K562 (cell line): ENCODE measurements around the gene PDCD6IP. TPM values are rescaled to one million over a fixed set of nuclear protein-coding genes. Genes with fewer than 3 reads are reported as not detected.

Experiments
- ARID3B ChIP-seq: fragments of 250-450 bp; sonication (Bioruptor Pico); IDR thresholded peaks from 2 replicates; pipeline ENCODE4 v1.4.0; 2020; ENCODE audit warnings: borderline replicate concordance
- COPS2 ChIP-seq: fragments of 450-650 bp; conservative IDR thresholded peaks from 2 replicates; pipeline ENCODE4 v1.6.1; 2016; ENCODE audit warnings: mild to moderate bottlenecking, moderate library complexity
- HDGF ChIP-seq: fragments of 450-650 bp; IDR thresholded peaks from 2 replicates; pipeline ENCODE4 v1.6.1; 2016
- KHSRP ChIP-seq: fragments of 450-650 bp; IDR thresholded peaks from 2 replicates; pipeline ENCODE4 v1.6.1; 2017
- NFYB ChIP-seq: IDR thresholded peaks from 2 replicates; pipeline ENCODE4 v1.6.1; 2011; ENCODE audit warnings: mild to moderate bottlenecking, moderate library complexity; ENCODE audit not compliant: insufficient read length; ENCODE audit errors: extremely low read depth
- NR2F6 ChIP-seq: fragments of 450-650 bp; formaldehyde crosslinking; IDR thresholded peaks from 2 replicates; pipeline ENCODE4 v1.4.0; 2020; ENCODE audit warnings: mild to moderate bottlenecking
- PREB ChIP-seq: sonication (generic); formaldehyde crosslinking; IDR thresholded peaks from 2 replicates; pipeline ENCODE4 v1.8.1; 2023; ENCODE audit warnings: mild to moderate bottlenecking, missing genetic modification reagents
- SMAD3 ChIP-seq: fragments of 450-650 bp; formaldehyde crosslinking; conservative IDR thresholded peaks from 2 replicates; pipeline ENCODE4 v1.4.0; 2020; ENCODE audit warnings: mild to moderate bottlenecking
- USF2 ChIP-seq: sonication (generic); formaldehyde crosslinking; IDR thresholded peaks from 2 replicates; pipeline ENCODE4 v1.5.0; 2020; ENCODE audit warnings: missing genetic modification reagents
- ZNF764 ChIP-seq: fragments of 250-450 bp; sonication (Bioruptor Pico); IDR thresholded peaks from 2 replicates; pipeline ENCODE4 v1.4.0; 2020; ENCODE audit warnings: low read depth, mild to moderate bottlenecking, moderate library complexity
- polyA plus RNA-seq, 8 experiments: library from polyadenylated mRNA; depleted of rRNA in 4 of 8; stranded (reverse) in 5 of 8; unstranded in 3 of 8; fragments of >200 nt; fragmentation: Nextera tagmentation in 2 of 8; fragmentation: Illumina TruSeq in 1 of 8; extraction: Ambion mirVana in 2 of 8; extraction: Trizol in 1 of 8; gene quantifications; 2 replicates each; pipeline versions ENCODE4 v1.2.1 to v1.2.3, GENCODE V29; 2011 to 2014; ENCODE audit warnings: inconsistent platforms in 1 of 8, missing spikeins in 1 of 8
- total RNA-seq, 7 experiments: library from RNA; depleted of rRNA in 6 of 7; stranded (reverse); fragments of >200 nt in 6 of 7; fragmentation: Illumina TruSeq in 2 of 7; extraction: Trizol in 2 of 7; gene quantifications; 2 replicates each; pipeline versions ENCODE4 v1.2.1 to v1.2.3, GENCODE V29; 2011 to 2021; ENCODE audit warnings: low replicate concordance in 1 of 7
- TF ChIP-seq, protein P1 (sequence below): fragments of 450-650 bp; IDR thresholded peaks from 2 replicates; pipeline ENCODE4 v1.6.1; 2017; ENCODE audit warnings: antibody characterized with exemption, mild to moderate bottlenecking
- TF ChIP-seq, protein P2 (sequence below): IDR thresholded peaks from 3 replicates; pipeline ENCODE4 v1.6.1; 2011; ENCODE audit warnings: borderline replicate concordance, mild to moderate bottlenecking; ENCODE audit not compliant: insufficient read length, insufficient read depth
- TF ChIP-seq, protein P3 (sequence below): fragments of 250-450 bp; sonication (Bioruptor Pico); IDR thresholded peaks from 2 replicates; pipeline ENCODE4 v1.4.0; 2020; ENCODE audit warnings: mild to moderate bottlenecking, moderate library complexity

The PDCD6IP gene
- total and polyA plus RNA-seq, 9 of the 15 experiments (the other 6 are each of a cell fraction or from before 2014, with no cell fraction given): 40.2 to 302 (median 122) TPM

- TF ChIP-seq USF2 (CRISPR knock-in tag) (no peak), COPS2 (no peak), SMAD3 (CRISPR knock-in tag) (no peak), PREB (CRISPR knock-in tag) (peak; percentile 63; the same call in 1 of the 2 replicates), ARID3B (no peak), HDGF (0 out of 2 replicates have a peak, but pooled peaks have one; percentile 19), NFYB (no peak), KHSRP (0 out of 2 replicates have a peak, but pooled peaks have one; percentile 6), ZNF764 (CRISPR knock-in tag) (no peak), NR2F6 (0 out of 2 replicates have a peak, but pooled peaks have one; percentile 10)
- TF ChIP-seq, protein P1, sequence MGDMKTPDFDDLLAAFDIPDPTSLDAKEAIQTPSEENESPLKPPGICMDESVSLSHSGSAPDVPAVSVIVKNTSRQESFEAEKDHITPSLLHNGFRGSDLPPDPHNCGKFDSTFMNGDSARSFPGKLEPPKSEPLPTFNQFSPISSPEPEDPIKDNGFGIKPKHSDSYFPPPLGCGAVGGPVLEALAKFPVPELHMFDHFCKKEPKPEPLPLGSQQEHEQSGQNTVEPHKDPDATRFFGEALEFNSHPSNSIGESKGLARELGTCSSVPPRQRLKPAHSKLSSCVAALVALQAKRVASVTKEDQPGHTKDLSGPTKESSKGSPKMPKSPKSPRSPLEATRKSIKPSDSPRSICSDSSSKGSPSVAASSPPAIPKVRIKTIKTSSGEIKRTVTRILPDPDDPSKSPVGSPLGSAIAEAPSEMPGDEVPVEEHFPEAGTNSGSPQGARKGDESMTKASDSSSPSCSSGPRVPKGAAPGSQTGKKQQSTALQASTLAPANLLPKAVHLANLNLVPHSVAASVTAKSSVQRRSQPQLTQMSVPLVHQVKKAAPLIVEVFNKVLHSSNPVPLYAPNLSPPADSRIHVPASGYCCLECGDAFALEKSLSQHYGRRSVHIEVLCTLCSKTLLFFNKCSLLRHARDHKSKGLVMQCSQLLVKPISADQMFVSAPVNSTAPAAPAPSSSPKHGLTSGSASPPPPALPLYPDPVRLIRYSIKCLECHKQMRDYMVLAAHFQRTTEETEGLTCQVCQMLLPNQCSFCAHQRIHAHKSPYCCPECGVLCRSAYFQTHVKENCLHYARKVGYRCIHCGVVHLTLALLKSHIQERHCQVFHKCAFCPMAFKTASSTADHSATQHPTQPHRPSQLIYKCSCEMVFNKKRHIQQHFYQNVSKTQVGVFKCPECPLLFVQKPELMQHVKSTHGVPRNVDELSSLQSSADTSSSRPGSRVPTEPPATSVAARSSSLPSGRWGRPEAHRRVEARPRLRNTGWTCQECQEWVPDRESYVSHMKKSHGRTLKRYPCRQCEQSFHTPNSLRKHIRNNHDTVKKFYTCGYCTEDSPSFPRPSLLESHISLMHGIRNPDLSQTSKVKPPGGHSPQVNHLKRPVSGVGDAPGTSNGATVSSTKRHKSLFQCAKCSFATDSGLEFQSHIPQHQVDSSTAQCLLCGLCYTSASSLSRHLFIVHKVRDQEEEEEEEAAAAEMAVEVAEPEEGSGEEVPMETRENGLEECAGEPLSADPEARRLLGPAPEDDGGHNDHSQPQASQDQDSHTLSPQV: no peak
- TF ChIP-seq, protein P2, sequence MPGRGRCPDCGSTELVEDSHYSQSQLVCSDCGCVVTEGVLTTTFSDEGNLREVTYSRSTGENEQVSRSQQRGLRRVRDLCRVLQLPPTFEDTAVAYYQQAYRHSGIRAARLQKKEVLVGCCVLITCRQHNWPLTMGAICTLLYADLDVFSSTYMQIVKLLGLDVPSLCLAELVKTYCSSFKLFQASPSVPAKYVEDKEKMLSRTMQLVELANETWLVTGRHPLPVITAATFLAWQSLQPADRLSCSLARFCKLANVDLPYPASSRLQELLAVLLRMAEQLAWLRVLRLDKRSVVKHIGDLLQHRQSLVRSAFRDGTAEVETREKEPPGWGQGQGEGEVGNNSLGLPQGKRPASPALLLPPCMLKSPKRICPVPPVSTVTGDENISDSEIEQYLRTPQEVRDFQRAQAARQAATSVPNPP: no peak
- TF ChIP-seq, protein P3, sequence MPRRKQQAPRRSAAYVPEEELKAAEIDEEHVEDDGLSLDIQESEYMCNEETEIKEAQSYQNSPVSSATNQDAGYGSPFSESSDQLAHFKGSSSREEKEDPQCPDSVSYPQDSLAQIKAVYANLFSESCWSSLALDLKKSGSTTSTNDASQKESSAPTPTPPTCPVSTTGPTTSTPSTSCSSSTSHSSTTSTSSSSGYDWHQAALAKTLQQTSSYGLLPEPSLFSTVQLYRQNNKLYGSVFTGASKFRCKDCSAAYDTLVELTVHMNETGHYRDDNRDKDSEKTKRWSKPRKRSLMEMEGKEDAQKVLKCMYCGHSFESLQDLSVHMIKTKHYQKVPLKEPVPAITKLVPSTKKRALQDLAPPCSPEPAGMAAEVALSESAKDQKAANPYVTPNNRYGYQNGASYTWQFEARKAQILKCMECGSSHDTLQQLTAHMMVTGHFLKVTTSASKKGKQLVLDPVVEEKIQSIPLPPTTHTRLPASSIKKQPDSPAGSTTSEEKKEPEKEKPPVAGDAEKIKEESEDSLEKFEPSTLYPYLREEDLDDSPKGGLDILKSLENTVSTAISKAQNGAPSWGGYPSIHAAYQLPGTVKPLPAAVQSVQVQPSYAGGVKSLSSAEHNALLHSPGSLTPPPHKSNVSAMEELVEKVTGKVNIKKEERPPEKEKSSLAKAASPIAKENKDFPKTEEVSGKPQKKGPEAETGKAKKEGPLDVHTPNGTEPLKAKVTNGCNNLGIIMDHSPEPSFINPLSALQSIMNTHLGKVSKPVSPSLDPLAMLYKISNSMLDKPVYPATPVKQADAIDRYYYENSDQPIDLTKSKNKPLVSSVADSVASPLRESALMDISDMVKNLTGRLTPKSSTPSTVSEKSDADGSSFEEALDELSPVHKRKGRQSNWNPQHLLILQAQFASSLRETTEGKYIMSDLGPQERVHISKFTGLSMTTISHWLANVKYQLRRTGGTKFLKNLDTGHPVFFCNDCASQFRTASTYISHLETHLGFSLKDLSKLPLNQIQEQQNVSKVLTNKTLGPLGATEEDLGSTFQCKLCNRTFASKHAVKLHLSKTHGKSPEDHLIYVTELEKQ: no peak
Measured at GRCh38 chr3:33900440-33900808, 102.0 kb downstream of the PDCD6IP start (continued).
